Measurements from ENCODE around the gene C2orf92.
"Not testable (repeated sequence)": the region's sequence is repeated elsewhere in the genome, so short reads cannot be mapped to it uniquely, and the experiment has no call there.

The C2orf92 gene

DNA sequence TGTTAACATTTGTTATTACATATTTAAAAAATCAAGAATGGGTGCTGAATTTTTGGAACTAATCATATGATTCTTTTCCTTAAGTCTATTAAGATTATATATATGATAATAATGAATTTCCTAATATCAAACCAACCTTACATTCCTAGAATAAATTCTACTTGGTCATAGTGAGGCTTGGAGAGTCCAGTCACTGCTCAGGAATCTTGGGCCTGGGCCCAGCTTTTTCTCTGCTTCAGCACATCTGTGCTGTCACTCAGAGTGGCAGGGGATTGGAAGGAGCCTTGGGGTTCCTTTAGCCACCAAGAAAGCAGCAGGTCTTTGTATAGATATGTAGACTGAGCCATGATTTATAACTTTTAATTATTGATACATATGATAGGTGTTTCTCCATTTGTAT is 24.0 kb downstream of the C2orf92 start:
- DNase-seq (ENCODE audit: low read depth), result no peak

DNA sequence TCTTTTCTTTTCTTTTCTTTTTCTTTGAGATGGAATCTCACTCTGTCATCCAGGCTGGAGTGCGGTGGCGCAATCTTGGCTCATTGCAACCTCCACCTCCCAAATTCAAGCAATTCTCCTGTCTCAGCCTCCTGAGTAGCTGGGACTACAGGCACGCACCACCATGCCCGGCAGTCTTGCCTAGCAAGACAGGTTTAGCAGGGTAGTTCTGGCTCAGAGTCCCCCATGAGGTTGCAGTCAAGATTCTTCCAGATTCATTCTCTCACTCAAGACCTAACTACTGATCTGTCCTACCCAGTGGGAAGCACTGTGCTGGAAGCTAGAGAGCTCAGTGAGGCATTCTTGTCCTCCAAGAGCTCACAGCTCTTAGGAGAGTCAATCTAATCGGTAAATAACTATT is 26.2 kb downstream of the C2orf92 start:
- no peak for DNase-seq (ENCODE audit: low read depth)

DNA sequence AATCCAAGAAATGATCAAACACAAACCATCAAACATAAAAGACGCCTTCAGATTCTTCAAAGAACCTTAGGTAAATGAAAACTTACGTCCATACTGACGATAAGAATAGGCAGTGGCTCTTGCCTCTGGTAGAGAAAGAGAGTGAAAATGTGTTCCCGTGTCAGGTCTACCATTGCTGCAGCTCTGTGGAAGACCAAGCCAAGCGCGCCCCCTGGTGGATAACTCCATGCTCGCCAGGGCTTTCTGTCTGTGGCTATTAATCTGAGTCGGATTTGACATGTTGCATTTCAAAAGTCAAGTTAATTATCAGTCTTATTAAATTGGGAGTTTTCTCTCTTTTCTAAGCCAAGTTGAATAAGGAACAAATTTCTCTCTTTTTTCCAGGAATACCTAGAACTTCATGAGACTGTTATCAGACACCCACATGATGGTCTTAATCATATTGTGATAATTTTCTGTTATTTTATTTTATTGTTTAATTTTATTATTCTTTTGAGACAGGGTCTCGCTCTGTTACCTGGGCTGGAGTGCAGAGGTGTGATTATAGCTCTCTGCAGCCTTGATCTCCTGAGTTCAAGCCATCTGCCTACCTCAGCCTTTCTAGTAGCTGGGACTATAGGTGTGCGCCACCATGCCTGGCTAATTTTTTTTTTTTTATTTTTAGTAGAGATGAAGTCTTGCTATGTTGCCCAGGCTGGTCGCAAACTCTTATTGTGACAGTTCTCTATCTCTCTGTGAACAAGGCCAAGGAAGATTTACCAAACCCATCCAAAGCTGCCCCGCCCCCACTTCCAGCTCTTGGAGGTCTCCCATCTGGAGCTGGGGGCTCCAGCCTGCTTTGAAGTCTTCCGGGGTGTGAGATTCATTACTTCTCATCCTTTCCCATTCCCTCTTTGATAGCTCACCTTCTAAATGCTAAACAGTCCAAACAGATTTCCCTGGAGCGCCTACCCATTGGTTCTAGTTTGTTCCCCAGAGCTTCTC is 28.0 kb downstream of the C2orf92 start:
- peak; percentile 86 for DNase-seq (ENCODE audit: low read depth)

DNA sequence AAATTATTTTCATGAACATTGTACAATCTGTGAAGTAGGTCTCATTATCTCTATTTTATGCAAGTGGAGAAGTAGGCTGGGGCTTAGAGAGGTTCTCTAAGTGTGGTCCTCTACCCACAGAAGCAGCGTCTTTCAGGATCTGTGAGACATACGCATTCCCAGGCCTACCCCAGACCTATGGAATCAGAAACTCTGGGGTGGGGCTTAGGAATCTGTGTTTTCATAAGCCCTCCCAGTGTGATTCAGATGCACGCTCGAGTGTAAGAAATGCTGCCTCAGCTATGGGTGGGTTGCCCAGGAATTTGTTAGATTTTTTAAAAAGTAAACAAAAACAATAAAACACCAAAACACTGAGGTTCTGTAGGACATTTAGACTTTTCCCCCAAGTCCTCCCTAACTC is 29.0 kb downstream of the C2orf92 start:
- no peak for DNase-seq (ENCODE audit: low read depth)

DNA sequence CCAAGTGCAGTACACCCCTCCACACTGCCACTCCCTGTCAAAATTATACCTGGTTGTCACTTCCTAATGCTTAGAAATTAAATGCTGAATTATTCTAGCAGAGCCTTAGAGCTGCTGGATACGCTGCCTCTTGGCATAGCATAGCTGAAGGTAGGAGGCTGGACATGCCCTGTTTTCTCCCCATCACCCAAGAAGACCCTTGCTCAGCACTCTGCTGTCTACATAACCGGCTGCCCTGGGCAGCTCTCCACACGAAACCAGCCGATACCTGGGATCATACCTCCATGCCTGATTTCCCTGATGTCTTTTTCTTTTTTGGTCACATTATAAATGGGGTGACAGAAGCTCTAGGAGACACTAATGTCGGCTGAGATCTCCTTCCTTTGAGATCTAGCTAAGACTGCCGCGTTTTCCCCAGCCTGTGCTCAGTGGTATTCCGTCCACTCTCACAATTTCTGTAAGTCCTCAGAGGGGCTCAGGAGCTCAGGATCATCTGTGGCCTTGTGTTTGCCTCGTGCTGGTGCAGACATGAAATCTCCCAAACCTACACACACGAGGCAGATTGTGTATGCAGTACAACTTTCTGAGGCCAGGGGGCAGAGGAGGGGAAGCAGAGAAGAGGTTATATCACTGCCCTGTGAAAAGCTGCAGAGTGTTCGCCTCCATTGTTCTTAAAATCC is 30.4 kb downstream of the C2orf92 start:
- peak; percentile 59 for DNase-seq (ENCODE audit: low read depth)

DNA sequence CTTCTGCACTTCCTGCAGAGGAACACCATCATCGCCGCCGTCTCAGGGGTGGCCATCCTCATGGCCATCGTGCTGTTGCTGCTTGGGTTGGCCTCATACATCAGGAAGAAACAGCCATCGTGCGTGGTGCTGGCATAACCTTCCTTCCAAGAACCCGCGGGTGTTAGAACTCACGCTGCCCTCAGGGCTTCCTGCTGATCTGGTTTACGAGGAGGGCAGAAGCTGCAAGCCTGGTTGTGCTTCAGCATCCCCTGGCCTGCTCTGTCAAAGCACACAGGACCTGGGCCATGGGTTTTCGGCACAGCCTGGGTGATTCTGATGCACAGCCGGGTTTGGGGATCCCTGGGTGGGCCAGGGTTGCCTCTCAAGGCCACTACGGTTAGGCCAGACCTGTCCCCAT is 31.7 kb downstream of the C2orf92 start:
- no peak for DNase-seq (ENCODE audit: low read depth)

DNA sequence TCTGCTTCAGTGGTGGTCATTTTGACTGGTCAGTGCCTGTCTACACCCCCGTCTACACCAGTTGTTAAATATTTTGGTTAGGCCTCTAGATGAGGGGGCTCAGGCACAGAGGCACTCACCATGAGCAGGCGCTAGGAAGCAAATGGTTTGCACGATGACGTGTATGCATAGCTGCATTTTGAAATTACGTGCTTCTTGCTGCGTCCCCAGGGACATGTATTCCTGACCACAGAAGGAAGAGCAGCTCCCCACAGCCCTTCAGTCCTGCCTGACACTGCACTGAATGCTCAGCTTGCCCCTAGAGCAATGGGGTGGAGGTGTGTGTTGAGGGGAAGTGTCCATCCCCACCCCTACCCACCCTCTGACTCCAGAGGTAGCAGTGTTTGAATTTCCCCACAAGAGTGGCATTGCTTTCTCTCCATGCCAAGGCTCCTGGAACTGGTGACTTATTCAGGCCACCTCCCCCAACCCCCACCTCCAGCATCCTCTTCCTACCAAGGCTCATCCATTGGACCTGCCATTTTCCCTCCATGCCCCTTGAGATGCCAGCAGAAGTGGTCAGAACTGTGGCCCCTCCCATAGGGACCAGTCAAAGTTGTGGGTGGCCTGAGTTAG is 32.4 kb downstream of the C2orf92 start:
- DNase-seq (ENCODE audit: low read depth), result no peak

DNA sequence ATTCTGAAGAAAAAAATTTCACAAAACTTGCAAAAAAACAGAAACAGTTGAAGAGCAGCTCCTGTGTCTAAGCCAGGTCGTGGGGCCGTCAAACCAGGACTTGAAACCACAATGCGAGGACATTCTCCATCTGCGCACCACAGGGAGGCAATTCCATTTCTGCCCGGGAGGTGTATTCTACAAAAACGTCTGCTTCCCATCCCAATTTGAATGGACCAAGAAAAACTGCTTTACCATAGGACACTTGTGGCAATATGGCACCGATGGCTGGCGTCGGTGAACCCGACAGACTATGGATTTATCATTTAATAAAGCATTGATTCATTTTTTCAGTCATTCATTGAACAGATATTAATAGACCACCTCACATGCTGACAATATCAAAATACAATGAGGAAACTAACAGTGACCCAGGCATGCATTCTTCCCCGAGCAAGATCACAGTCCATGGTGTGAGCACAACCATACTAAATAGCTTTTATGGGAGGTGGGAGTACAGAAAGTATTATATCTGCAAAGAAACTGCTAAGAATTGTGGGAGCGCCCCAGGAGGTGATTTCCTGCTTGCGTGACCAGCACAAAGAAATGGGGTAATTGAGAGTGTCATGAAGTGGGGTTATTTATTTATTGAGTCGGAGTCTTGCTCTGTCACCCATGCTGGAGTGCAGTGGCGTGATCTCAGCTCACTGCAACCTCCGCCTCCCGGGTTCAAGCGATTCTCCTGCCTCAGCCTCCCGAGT is 33.4 kb downstream of the C2orf92 start:
- DNase-seq (ENCODE audit: low read depth), result no peak

DNA sequence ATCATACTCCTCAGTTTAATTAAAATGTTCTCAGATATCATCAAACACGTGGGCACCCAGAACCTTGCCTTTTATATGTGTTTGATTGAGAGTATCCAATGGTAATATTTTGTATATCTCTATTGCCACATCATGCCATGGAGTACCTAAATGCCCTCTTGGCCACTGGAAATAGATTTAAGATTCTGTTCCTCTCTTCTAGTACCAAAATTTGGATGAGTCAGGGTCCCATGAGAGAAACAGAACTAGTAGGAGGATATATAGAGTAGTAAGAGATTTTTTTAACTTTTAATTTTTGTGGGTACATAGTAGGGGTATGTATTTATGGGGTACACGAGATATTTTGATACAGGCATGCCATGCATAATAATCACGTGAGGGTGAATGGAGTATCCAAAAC is 34.2 kb downstream of the C2orf92 start:
- DNase-seq (ENCODE audit: low read depth), result no peak

DNA sequence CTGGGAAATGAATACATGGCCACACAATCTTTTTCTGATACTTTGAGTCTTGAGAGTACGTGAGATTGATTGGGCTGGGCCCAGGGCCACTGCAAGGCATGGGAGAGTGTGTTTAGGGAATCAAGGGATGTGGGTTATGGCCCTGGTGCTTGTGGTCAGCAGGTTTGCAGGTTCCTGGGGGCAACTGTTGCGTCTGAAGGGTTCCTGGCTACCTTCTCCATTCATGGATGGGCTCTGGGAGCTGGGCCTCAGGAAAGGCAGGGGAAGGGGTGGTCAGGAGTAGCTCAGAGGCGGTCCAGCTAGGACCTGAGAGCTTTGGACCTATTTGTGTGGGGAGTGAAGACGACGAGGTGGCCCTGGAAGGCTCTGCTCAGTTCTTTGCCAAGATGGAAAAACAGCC is 35.5 kb downstream of the C2orf92 start:
- DNase-seq (ENCODE audit: low read depth), result no peak

DNA sequence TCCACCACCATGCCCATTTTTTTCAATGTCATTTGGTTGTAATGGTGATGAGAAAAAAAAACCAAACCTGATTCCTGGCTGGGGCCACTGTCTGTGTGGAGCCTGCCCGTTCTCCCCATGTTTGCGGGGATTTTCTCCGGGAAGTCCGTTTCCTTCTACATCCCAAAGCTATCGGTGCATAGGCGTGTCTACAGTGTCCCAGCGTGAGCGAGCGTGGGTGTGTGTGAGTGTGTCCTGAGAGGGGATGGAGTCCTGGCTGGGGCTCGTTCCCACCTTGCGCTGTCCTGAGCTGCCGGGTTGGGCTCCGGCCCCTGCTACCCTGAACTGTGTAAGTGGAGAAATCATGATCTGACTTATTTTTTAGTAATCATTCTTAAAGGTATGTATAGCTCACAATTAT is 36.6 kb downstream of the C2orf92 start:
- no peak for DNase-seq (ENCODE audit: low read depth)

DNA sequence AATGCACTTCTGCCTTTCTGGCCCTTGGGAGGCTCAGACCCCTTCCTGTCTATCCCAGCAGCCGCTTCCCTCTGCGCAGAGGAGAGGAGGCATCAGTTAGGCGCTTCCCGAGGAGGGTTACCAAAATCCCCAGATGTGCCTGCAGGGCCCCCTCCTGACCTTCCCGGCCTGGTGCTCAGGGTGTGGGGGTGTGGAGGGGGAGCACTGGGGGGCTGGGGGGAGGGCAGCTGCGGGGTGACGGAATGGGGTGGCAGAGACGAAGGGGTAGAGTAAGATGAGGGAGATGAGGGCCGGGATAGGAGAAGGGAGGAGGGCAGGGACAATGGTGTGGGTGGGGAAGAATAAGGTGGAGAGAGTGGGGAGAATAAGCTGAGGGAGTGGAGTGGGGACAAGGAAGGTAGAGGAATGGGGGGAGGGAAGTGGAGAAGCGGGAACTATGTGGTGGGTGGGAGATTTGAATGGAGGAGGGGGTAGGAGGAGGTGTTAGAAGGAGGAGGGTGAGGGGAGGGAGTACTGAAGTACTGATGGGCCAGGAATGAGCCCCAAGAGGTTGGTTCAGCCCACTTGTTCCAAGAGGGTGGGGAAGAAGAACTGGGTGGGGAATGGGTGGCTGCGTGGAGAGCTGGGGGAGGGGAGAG is 37.3 kb downstream of the C2orf92 start:
- no peak for DNase-seq (ENCODE audit: low read depth)

DNA sequence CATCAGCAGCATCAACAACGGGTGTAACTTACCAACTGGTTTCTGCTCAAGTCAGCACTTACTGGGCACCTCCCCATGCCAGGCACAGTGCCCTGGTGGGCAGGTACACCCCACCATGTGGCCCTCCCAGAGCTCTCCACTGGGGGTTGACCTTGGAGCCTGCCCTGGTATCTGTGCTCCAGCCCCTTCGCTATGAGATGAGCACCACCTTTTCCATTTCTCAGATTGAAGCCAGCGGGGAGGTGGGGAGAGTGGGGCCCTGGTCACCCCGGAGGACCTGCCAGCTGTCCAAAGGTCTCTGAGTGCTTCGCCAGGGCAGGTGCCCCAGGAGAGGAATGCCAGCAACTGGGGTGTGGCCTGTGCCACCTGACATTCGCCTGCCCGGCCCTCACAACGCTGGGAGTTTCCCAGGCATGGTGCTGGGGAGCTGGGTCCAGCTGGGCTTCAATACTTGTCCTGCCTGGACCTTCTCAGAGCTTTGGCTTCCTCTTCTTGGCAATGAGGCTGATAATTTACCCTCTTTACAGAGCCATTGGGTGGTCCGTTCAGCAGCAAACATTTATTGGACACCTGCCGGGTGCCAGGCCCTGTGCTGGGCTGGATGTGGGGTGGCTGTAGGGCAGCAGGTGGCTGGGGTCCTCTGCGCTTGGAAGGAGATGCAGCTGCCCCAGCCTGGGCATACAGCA is 38.0 kb downstream of the C2orf92 start:
- no peak for DNase-seq (ENCODE audit: low read depth)

DNA sequence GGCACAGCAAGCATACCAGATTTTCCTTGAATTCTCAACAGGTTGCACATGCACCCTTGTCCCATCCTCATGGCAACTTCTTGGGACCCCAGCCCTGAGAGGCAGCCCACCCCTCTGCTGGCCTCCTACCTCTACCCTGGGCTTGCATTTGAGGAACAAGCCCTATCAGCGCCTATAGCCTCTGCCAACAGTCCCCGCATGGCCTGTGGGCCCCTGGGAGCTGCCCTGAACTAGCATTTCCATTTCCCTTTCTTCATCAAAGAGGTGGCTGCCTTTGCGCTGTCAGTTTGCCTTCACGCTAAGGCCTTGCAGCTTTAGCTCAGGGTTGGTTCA is 38.5 kb downstream of the C2orf92 start:
- no peak for DNase-seq (ENCODE audit: low read depth)

DNA sequence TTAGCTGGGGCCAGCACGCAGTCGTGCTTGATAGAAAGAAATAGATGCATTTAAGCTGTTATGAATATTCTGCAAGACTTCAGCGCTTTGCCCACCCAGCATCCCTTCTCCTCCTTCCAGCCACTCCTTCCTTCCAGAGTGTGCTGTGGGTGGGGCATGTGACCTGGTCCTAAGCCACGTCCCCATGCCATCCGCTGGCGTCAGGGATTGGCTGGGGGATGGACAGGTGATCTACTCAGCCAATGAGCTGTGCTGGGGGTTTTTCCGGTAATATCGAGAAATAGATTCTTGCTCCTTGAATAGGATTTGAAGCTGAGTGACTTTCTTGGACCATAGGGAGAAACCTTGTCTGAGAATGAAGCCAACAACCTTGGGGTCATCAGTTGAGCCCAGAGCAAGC is 39.1 kb downstream of the C2orf92 start:
- no peak for DNase-seq (ENCODE audit: low read depth)

DNA sequence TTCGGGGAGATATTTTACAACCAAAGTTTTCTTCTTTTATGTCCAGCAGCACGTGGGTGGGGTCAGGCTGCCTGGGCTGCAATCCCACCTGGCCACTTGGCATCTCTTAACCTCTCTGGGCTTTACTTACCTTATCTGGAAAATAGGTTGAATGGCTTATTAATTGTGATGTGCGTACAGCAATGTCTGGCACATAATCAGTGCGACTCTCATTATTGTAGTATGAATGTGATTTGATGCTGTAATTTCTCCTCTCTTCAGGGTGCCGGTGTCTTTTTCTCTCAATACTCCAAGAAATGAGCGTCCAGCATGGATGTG is 41.8 kb downstream of the C2orf92 start:
- no peak for DNase-seq (ENCODE audit: low read depth)

DNA sequence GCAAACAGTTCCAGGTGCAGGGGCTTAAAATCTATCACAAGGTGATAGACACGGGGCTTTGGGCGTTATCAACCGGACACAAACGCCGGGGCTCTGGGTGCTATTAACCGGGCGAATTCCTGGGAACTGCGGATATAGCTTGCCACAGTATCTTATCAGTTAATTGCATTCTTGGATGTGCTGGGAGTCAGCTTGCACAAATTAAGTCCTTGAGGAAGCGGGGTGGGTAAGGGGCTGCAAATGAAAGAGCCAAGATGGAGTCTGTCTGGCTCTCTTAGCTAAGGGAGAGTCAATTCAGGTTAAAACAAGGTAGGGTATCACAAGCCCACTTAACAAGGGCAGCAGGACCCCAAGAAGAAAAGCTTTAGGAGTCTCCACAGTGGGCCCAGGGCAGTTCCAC is 42.7 kb downstream of the C2orf92 start:
- DNase-seq (ENCODE audit: low read depth), result not testable (repeated sequence)

DNA sequence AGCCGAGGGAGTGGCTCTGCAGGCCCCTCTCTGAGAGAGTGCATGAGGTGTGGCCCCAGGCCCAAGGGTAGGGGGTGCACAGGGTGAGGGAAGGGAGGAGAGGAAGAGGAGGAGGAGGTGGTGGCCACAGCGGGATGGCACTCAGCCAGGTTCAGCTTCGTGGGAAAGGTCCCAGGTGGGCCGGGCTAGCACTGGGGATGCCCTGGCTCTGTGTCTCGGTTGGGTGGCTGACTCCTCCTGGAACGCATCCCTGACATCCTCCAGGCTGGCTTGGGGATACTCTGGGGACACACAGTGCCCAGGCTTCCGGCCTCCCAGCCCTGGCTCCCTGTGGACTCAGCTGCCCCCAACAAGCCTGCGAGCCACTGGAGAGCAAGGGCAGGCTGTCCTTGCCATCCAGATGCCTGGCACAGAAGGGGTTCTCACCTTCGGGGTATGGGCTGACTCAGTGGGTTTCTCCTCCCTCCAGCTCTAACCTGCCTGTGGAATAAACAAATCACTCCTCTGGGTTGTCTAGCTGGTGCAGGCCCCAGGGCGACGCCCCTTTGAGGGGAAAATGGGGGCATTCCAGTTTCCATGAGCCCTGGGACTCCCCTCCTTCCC is 43.3 kb downstream of the C2orf92 start:
- no peak for DNase-seq (ENCODE audit: low read depth)

DNA sequence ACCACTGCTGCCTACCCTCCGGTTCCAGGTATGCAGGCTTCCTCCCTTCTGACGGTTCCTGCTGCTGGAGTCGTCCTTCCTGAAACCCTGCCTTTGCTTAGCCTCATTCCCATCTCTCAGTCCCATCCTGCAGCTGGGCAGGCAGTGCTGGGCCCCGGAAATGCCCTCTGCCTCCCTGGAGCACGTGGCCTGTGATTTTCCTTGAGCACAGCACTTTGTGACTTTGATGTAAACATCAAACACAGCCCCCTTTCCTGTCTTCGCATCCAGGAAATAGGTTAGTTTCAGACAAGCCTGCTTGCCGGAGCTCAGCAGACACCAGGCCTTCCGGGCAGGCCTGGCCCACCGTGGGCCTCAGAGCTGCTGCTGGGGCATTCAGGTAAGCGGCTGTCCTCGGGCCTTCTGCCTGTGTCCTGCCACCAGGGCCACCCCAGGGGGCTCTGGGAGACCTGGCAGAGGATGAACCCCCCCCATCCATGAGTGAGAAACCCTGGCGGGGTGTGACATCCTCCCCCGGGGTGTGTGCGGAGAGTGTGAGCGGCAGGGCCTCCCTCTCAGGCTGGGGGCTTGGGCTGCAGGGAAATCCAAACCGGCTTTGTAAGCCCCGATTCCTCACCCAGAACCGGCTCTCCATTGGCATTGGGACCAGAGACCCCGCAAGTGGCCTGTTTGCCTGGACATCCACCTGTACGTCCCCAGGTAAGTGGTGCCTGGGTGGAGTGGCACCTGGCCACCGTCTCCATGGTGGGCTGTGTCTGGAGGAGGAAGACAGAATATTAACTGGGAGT is 44.0 kb downstream of the C2orf92 start, which contains the start of gene ZAP70:
ZAP70 (plus strand) TSS at position 281 of the 788 bp plus-strand sequence. CDS start 10,461 bp downstream, outside the sequence.
- DNase-seq (ENCODE audit: low read depth), result peak; percentile 53

Measured in activated T-cell treated with anti-CD3 and anti-CD28 coated beads for 24 hours (primary cell).